A673 (cell line): ENCODE data around the gene MYCN. TPM values are rescaled to one million over a fixed set of nuclear protein-coding genes. Genes with fewer than 3 reads are reported as not detected.

Experiments
- BruUV-seq: library from RNA; stranded (reverse); fragments of 400-500 nt; replicated peaks from 2 replicates; lab custom pipeline; 2021; lab: Mats Ljungman, UMichigan
- CTCF ChIA-PET: fragments of 300-600 bp; sonication (Branson Sonifier 250); formaldehyde crosslinking; loops from one replicate; lab custom pipeline; 2022; ENCODE audit warnings: antibody characterized with exemption; lab: Charles Lee
- POLR2A ChIA-PET: fragments of 300-600 bp; sonication (Branson Sonifier 250); formaldehyde crosslinking; loops from one replicate; lab custom pipeline; 2022; ENCODE audit warnings: antibody characterized with exemption; ENCODE audit not compliant: low non-redundant PET; lab: Charles Lee
- DNase-seq: peaks from one replicate; pipeline ENCODE4 v3.0.0-alpha.2; 2015; ENCODE audit warnings: low spot score
- H3K27ac ChIP-seq: fragments of 200-600 bp; sonication (generic); 2 replicates; pipeline ENCODE4 v1.5.1; 2016; ENCODE audit warnings: mixed run types, low read depth, mild to moderate bottlenecking, mixed read lengths, antibody characterized with exemption, low read length; ENCODE audit not compliant: poor library complexity, severe bottlenecking
- H3K27me3 ChIP-seq: fragments of 200-600 bp; sonication (generic); replicated peaks from 2 replicates; pipeline ENCODE4 v1.6.1; 2017; ENCODE audit warnings: mixed run types, low read depth, mild to moderate bottlenecking, mixed read lengths, antibody characterized with exemption, low read length; ENCODE audit not compliant: insufficient read depth, poor library complexity
- H3K36me3 ChIP-seq: fragments of 200-600 bp; sonication (generic); 2 replicates; pipeline ENCODE4 v1.6.1; 2016; ENCODE audit warnings: mixed run types, mild to moderate bottlenecking, mixed read lengths, antibody characterized with exemption, low read length; ENCODE audit not compliant: insufficient read depth, poor library complexity, severe bottlenecking
- H3K4me1 ChIP-seq: fragments of 200-600 bp; sonication (generic); 2 replicates; pipeline ENCODE4 v1.6.1; 2017; ENCODE audit warnings: mixed run types, mild to moderate bottlenecking, mixed read lengths, antibody characterized with exemption, low read length; ENCODE audit not compliant: insufficient read depth, poor library complexity, severe bottlenecking
- H3K4me3 ChIP-seq: fragments of 200-600 bp; sonication (generic); 2 replicates; pipeline ENCODE4 v1.5.1; 2016; ENCODE audit warnings: low read depth, mixed run types, mild to moderate bottlenecking, mixed read lengths, low read length; ENCODE audit not compliant: poor library complexity, severe bottlenecking
- H3K9me3 ChIP-seq: fragments of 200-600 bp; sonication (generic); 2 replicates; pipeline ENCODE4 v1.6.1; 2016; ENCODE audit warnings: mixed run types, low read depth, mild to moderate bottlenecking, mixed read lengths, antibody characterized with exemption, low read length; ENCODE audit not compliant: poor library complexity, severe bottlenecking
- CTCF ChIP-seq: fragments of 300-800, 200-600 bp; sonication (generic); conservative IDR thresholded peaks from 2 replicates; pipeline ENCODE4 v1.5.1; 2017; ENCODE audit warnings: low read depth, mild to moderate bottlenecking, antibody characterized with exemption, low read length, moderate library complexity, mixed read lengths
- EZH2 ChIP-seq: fragments of 200-600 bp; sonication (generic); IDR thresholded peaks from 2 replicates; pipeline ENCODE4 v1.6.1; 2017; ENCODE audit warnings: borderline replicate concordance, low read depth, mild to moderate bottlenecking, mixed read lengths, antibody characterized with exemption, low read length; ENCODE audit not compliant: poor library complexity, severe bottlenecking
- intact Hi-C: fragments of 100-400 bp; cut with micrococcal nuclease; formaldehyde crosslinking; loops from one replicate; pipeline ENCODE4 v1.10.0; 2022; ENCODE audit not compliant: unreplicated experiment
- total RNA-seq: library from RNA; stranded (reverse); gene quantifications from 2 replicates; pipeline ENCODE4 v1.2.3, GENCODE V29; 2021

Gene MYCN
- total RNA-seq, 1 experiment from 2014 or later: 2.8 TPM

GRCh38 chr2:15954761-15955160 is 14.4 kb downstream of the MYCN start:
- H3K27ac ChIP-seq: no peak overlapping the region
- intact Hi-C loops: no loop called here
- H3K4me1 ChIP-seq: no peaks in the 10 kb centered on the region
- H3K27me3 ChIP-seq: no peaks in the 10 kb centered on the region
- no peaks in the 10 kb centered on the region for H3K9me3 ChIP-seq
- POLR2A ChIA-PET: no interaction called here
- H3K4me3 ChIP-seq: no peak overlapping the region
- DNase-seq: no peak
- H3K36me3 ChIP-seq: no peaks in the 10 kb centered on the region
- BruUV-seq: no TSS peak
- CTCF ChIA-PET: no interaction called here
- TF ChIP-seq EZH2 (no peak), CTCF (no peak)

GRCh38 chr2:15955232-15955988 is 15.1 kb downstream of the MYCN start:
- intact Hi-C loops: no loop called here
- H3K9me3 ChIP-seq: no peaks in the 10 kb centered on the region
- H3K27ac ChIP-seq: no peak overlapping the region
- H3K36me3 ChIP-seq: no peaks in the 10 kb centered on the region
- no TSS peak for BruUV-seq
- no peaks in the 10 kb centered on the region for H3K27me3 ChIP-seq
- H3K4me1 ChIP-seq: no peaks in the 10 kb centered on the region
- ChIA-PET POLR2A (no interaction called here), CTCF (no interaction called here)
- DNase-seq: no peak
- TF ChIP-seq EZH2 (no peak), CTCF (no peak)
- no peak overlapping the region for H3K4me3 ChIP-seq

DNA sequence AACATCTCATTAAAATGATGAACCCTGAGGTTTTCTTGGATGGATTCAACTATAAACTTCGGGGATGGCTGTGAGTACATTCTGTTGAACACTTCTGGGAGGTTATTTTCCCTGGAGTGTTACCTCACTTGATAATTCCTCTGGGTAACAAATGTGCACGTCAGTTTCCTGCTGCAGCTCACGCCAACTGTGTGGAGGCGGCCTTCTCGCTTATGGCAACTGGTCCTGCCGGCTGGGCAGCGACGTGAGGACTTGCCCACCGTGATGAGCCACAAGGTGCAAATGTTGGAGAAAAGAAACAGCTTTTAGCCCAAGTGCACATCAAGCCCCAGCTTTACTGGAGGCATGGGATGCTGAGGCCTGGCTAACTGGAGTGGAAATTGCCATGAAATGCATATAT is 15.9 kb downstream of the MYCN start:
- no peak for DNase-seq
- no TSS peak for BruUV-seq
- Histone ChIP-seq H3K36me3 (no peaks in the 10 kb centered on the region), H3K4me3 (no peak overlapping the region), H3K27ac (no peak overlapping the region), H3K4me1 (no peaks in the 10 kb centered on the region), H3K27me3 (no peaks in the 10 kb centered on the region), H3K9me3 (no peaks in the 10 kb centered on the region)
- intact Hi-C loops: no loop called here
- CTCF ChIA-PET: no interaction called here
- POLR2A ChIA-PET: no interaction called here
- no peak for TF ChIP-seq CTCF
- no peak for TF ChIP-seq EZH2
